Neutrophil (primary cell): Measurements from ENCODE around the gene SLC35G3.
"Not testable (repeated sequence)": the region's sequence is repeated elsewhere in the genome, so short reads cannot be mapped to it uniquely, and the experiment has no call there.

Experiments
- H3K27ac ChIP-seq: fragments of 200-600 bp; sonication (generic); 2 replicates; pipeline ENCODE4 v1.5.1; 2016; ENCODE audit warnings: mild to moderate bottlenecking, moderate library complexity
- H3K27me3 ChIP-seq: fragments of 200-600 bp; sonication (generic); 2 replicates; pipeline ENCODE4 v1.6.0; 2016; ENCODE audit warnings: mild to moderate bottlenecking
- H3K36me3 ChIP-seq: fragments of 200-600 bp; sonication (generic); 2 replicates; pipeline ENCODE4 v1.5.1; 2017
- H3K4me1 ChIP-seq, 2 experiments: fragments of 200-600 bp in 1 of 2; sonication (generic) in 1 of 2; 1 replicate in 1 of 2; 2 replicates in 1 of 2; pipeline versions ENCODE4 v1.5.1 to v1.6.1; 2013 to 2016; ENCODE audit warnings: low read depth in 1 of 2, low read length in 1 of 2, mild to moderate bottlenecking in 1 of 2, moderate library complexity in 1 of 2; ENCODE audit not compliant: control insufficient read depth in 1 of 2, insufficient read depth in 1 of 2
- H3K4me3 ChIP-seq, 2 experiments: fragments of 200-600 bp in 1 of 2; sonication (generic) in 1 of 2; 1 replicate in 1 of 2; 2 replicates in 1 of 2; pipeline ENCODE4 v1.5.1; 2013 to 2016; ENCODE audit warnings: low read depth in 1 of 2, low read length in 1 of 2, mild to moderate bottlenecking in 1 of 2, moderate library complexity in 1 of 2
- H3K9me3 ChIP-seq: fragments of 200-600 bp; sonication (generic); 2 replicates; pipeline ENCODE4 v1.5.1; 2016
- CTCF ChIP-seq: fragments of 200-600 bp; sonication (generic); IDR thresholded peaks from 2 replicates; pipeline ENCODE4 v1.5.1; 2016; ENCODE audit warnings: antibody characterized with exemption

The SLC35G3 gene

GRCh38 chr17:35240861-35241260, 46.7 kb upstream of the SLC35G3 start:
- H3K4me3 ChIP-seq: no peak overlapping the region
- no peaks in the 10 kb centered on the region for H3K9me3 ChIP-seq
- peaks cover 79% of the 10 kb centered on the region for H3K27me3 ChIP-seq
- no peak for TF ChIP-seq CTCF
- H3K36me3 ChIP-seq: no peaks in the 10 kb centered on the region
- peaks cover 17 to 27% of the 10 kb centered on the region in 2 experiments for H3K4me1 ChIP-seq
- H3K27ac ChIP-seq: no peak overlapping the region

- no peak overlapping the region for H3K27ac ChIP-seq
- peaks cover 17 to 25% of the 10 kb centered on the region in 2 experiments for H3K4me1 ChIP-seq
Observed at GRCh38 chr17:35239823-35240222, 45.6 kb upstream of the SLC35G3 start.

GRCh38 chr17:35238821-35239220, 44.6 kb upstream of the SLC35G3 start:
- Histone ChIP-seq H3K4me1 (peaks cover 14 to 15% of the 10 kb centered on the region in 2 experiments), H3K4me3 (no peak overlapping the region), H3K27ac (no peak overlapping the region), H3K36me3 (no peaks in the 10 kb centered on the region), H3K27me3 (peaks cover 72% of the 10 kb centered on the region), H3K9me3 (no peaks in the 10 kb centered on the region)
- no peak for TF ChIP-seq CTCF

More at GRCh38 chr17:35239823-35240222, 45.6 kb upstream of the SLC35G3 start:
- TF ChIP-seq CTCF: no peak
- H3K9me3 ChIP-seq: no peaks in the 10 kb centered on the region
- H3K36me3 ChIP-seq: no peaks in the 10 kb centered on the region
- no peak overlapping the region for H3K4me3 ChIP-seq
- H3K27me3 ChIP-seq: peaks cover 76% of the 10 kb centered on the region

GRCh38 chr17:35236821-35237220, 42.6 kb upstream of the SLC35G3 start:
- H3K27ac ChIP-seq: no peak overlapping the region
- peaks cover 2 to 3% of the 10 kb centered on the region in 2 experiments for H3K4me1 ChIP-seq
- H3K36me3 ChIP-seq: no peaks in the 10 kb centered on the region
- TF ChIP-seq CTCF: no peak
- H3K4me3 ChIP-seq: no peak overlapping the region
- peaks cover 84% of the 10 kb centered on the region for H3K27me3 ChIP-seq
- H3K9me3 ChIP-seq: no peaks in the 10 kb centered on the region

GRCh38 chr17:35235917-35236316, 41.7 kb upstream of the SLC35G3 start:
- Histone ChIP-seq H3K4me1 (no peaks in the 10 kb centered on the region), H3K27me3 (peaks cover 88% of the 10 kb centered on the region), H3K36me3 (no peaks in the 10 kb centered on the region), H3K27ac (no peak overlapping the region), H3K9me3 (no peaks in the 10 kb centered on the region), H3K4me3 (no peak overlapping the region)
- TF ChIP-seq CTCF: no peak

- Histone ChIP-seq H3K4me3 (no peak overlapping the region), H3K9me3 (no peaks in the 10 kb centered on the region), H3K4me1 (no peaks in the 10 kb centered on the region), H3K27ac (no peak overlapping the region), H3K27me3 (peaks cover 90% of the 10 kb centered on the region), H3K36me3 (no peaks in the 10 kb centered on the region)
- no peak for TF ChIP-seq CTCF
Observed at GRCh38 chr17:35235289-35235688, 41.1 kb upstream of the SLC35G3 start.

GRCh38 chr17:35234315-35234714, 40.1 kb upstream of the SLC35G3 start:
- not testable (repeated sequence) for H3K27ac ChIP-seq, H3K9me3 ChIP-seq, H3K36me3 ChIP-seq, H3K4me1 ChIP-seq, H3K4me3 ChIP-seq
- H3K27me3 ChIP-seq: peaks cover 89% of the 10 kb centered on the region
